CD4-positive, alpha-beta memory T cell (primary cell): ENCODE data around the gene FMO5. TPM values are rescaled to one million over a fixed set of nuclear protein-coding genes. Genes with fewer than 3 reads are reported as not detected.

ENCODE experiments used
- CTCF ChIA-PET: fragments of 350-600 bp; sonication (Branson Sonifier 250); formaldehyde crosslinking; loops from one replicate; lab custom pipeline; 2021; ENCODE audit warnings: inconsistent platforms; ENCODE audit not compliant: partially characterized antibody; lab: Charles Lee
- POLR2A ChIA-PET: fragments of 350-600 bp; sonication (Branson Sonifier 250); formaldehyde crosslinking; loops from one replicate; lab custom pipeline; 2021; ENCODE audit not compliant: partially characterized antibody; lab: Charles Lee
- DNase-seq, 5 donors: peaks; one replicate each; pipeline versions ENCODE4 v3.0.0 to v3.0.0-alpha.2; 2020 to 2022; ENCODE audit warnings: mixed read lengths in 1 of 5
- H3K27ac ChIP-seq: one replicate; pipeline ENCODE4 v1.7.0; 2013; ENCODE audit warnings: low read depth, low read length
- H3K27me3 ChIP-seq: 2 replicates; pipeline ENCODE4 v1.7.0; 2013; ENCODE audit warnings: mild to moderate bottlenecking, low read length, moderate library complexity; ENCODE audit not compliant: insufficient read depth
- H3K36me3 ChIP-seq: 2 replicates; pipeline ENCODE4 v1.7.0; 2013; ENCODE audit warnings: mild to moderate bottlenecking, low read length, moderate library complexity; ENCODE audit not compliant: insufficient read depth
- H3K4me1 ChIP-seq: 2 replicates; pipeline ENCODE4 v1.7.0; 2013; ENCODE audit warnings: mild to moderate bottlenecking, low read length, moderate library complexity; ENCODE audit not compliant: insufficient read depth
- H3K4me3 ChIP-seq, 2 donors: one replicate each; pipeline ENCODE4 v1.7.0; 2013; ENCODE audit warnings: low read length in 2 of 2, mild to moderate bottlenecking in 1 of 2
- H3K9me3 ChIP-seq, 2 donors: one replicate each; pipeline ENCODE4 v1.7.0; 2013; ENCODE audit warnings: low read length in 2 of 2, control low read depth in 1 of 2; ENCODE audit not compliant: control insufficient read depth in 1 of 2
- H3K27ac Mint-ChIP-seq, 7 donors: one replicate each; pipeline ENCODE4 v1.8.0; 2020 to 2021; ENCODE audit warnings: mixed read lengths in 7 of 7, mild to moderate bottlenecking in 6 of 7, inconsistent platforms in 3 of 7, moderate library complexity in 3 of 7
- H3K27me3 Mint-ChIP-seq, 2 donors: one replicate each; pipeline ENCODE4 v1.8.0; 2020 to 2021; ENCODE audit warnings: mixed read lengths in 2 of 2
- H3K36me3 Mint-ChIP-seq, 2 donors: one replicate each; pipeline ENCODE4 v1.8.0; 2020 to 2021; ENCODE audit warnings: mixed read lengths in 2 of 2, inconsistent platforms in 1 of 2, mild to moderate bottlenecking in 1 of 2
- H3K4me1 Mint-ChIP-seq, 4 donors: one replicate each; pipeline ENCODE4 v1.8.0; 2020 to 2021; ENCODE audit warnings: mixed read lengths in 4 of 4, mild to moderate bottlenecking in 1 of 4
- H3K4me3 Mint-ChIP-seq, 8 donors: one replicate each; pipeline ENCODE4 v1.8.0; 2020 to 2021; ENCODE audit warnings: mixed read lengths in 8 of 8, mild to moderate bottlenecking in 7 of 8, moderate library complexity in 6 of 8, inconsistent platforms in 3 of 8
- H3K9me3 Mint-ChIP-seq, 8 donors: one replicate each; pipeline ENCODE4 v1.8.0; 2020 to 2021; ENCODE audit warnings: mixed read lengths in 8 of 8, mild to moderate bottlenecking in 5 of 8, inconsistent platforms in 3 of 8, moderate library complexity in 1 of 8
- intact Hi-C: fragments of 100-400 bp; cut with micrococcal nuclease; formaldehyde crosslinking; loops from one replicate; pipeline ENCODE4 v1.15.1; 2023
- polyA plus RNA-seq, 2 donors: library from polyadenylated mRNA; unstranded; fragments of 300-500 nt; fragmentation: Illumina TruSeq; gene quantifications; one replicate each; pipeline ENCODE4 v1.2.3, GENCODE V29; 2021
- total RNA-seq, 2 experiments: library from RNA; stranded (reverse); gene quantifications; one replicate each; pipeline ENCODE4 v1.2.3, GENCODE V29; 2021

Gene FMO5
- total and polyA plus RNA-seq, 4 experiments from 2014 or later, result 1.0 to 1.5 (median 1.4) TPM

- H3K4me3 Mint-ChIP-seq, result peak overlapping the region in 4 of 8 donors; percentile 1 to 56 (median 38)
- POLR2A ChIA-PET, result interaction anchor here (1.4 kb wide), 1 partner anchor 64 kb away, joined by 3 read pairs; the partner anchor contains the start of gene CHD1L
- Histone ChIP-seq H3K36me3 (no peaks in the 10 kb centered on the region), H3K27me3 (no peaks in the 10 kb centered on the region), H3K4me3 (no peak overlapping the region), H3K9me3 (no peaks in the 10 kb centered on the region), H3K27ac (no peak overlapping the region), H3K4me1 (peaks cover 13% of the 10 kb centered on the region)
- H3K36me3 Mint-ChIP-seq, result peaks cover 20 to 28% of the 10 kb centered on the region in 2 donors
- no peak overlapping the region for H3K27ac Mint-ChIP-seq
- peaks cover 0 to 3% of the 10 kb centered on the region in 2 donors for H3K27me3 Mint-ChIP-seq
- peaks cover 0 to 16% (median 5%) of the 10 kb centered on the region in 8 donors for H3K9me3 Mint-ChIP-seq
- peaks cover 8 to 23% (median 12%) of the 10 kb centered on the region in 4 donors for H3K4me1 Mint-ChIP-seq
- CTCF ChIA-PET, result no interaction called here
- intact Hi-C loops, result no loop called here
- peak in 1 of 5 donors; percentile 31 for DNase-seq
Measured at GRCh38 chr1:147177611-147178380, 47.3 kb downstream of the FMO5 start.

- CTCF ChIA-PET, result interaction anchor here (0.7 to 4.0 kb wide), 8 partner anchors 10 to 70 kb away, joined by 3 to 57 read pairs (median 4); partner anchors contain the start of genes CHD1L and FMO5
Measured at GRCh38 chr1:147172168-147173016, 52.7 kb downstream of the FMO5 start, which contains the start of gene PRKAB2. Gene PRKAB2, minus strand, starts transcription at chr1:147172470. Its CDS starts 326 bp downstream, at chr1:147172144.

GRCh38 chr1:147171399-147172167 lies 53.6 kb downstream of the FMO5 start:
- ChIA-PET POLR2A (interaction anchor here (1.0 to 5.2 kb wide), 6 partner anchors 9 to 87 kb away, joined by 3 to 54 read pairs (median 6); partner anchors contain the start of genes CHD1L and FMO5), CTCF (interaction anchor here (0.7 to 4.0 kb wide), 3 partner anchors 9 to 71 kb away, joined by 3 to 57 read pairs (median 4); partner anchors contain the start of gene CHD1L)
- DNase-seq, result peak in 2 of 5 donors; percentile 1 to 14
- Mint-ChIP-seq H3K4me1 (peaks cover 21 to 42% (median 31%) of the 10 kb centered on the region in 4 donors), H3K27ac (peak overlapping the region; percentile 19 to 98 (median 89)), H3K4me3 (peak overlapping the region; percentile 95 to 99 (median 97)), H3K36me3 (peaks cover 19 to 38% of the 10 kb centered on the region in 2 donors), H3K27me3 (no peaks in the 10 kb centered on the region), H3K9me3 (no peaks in the 10 kb centered on the region)
- Histone ChIP-seq H3K4me3 (peak overlapping the region; percentile 72 to 84), H3K27ac (peak overlapping the region; percentile 75), H3K9me3 (no peaks in the 10 kb centered on the region), H3K4me1 (peaks cover 32% of the 10 kb centered on the region), H3K27me3 (no peaks in the 10 kb centered on the region), H3K36me3 (peaks cover 4% of the 10 kb centered on the region)
- intact Hi-C loops, result loop anchor here (1.0 to 5.0 kb wide), 3 partner anchors 54 to 84 kb away; partner anchors contain the start of genes CHD1L and FMO5

More at GRCh38 chr1:147172168-147173016, 52.7 kb downstream of the FMO5 start, which contains the start of gene PRKAB2:
- H3K4me1 Mint-ChIP-seq, result peaks cover 21 to 43% (median 31%) of the 10 kb centered on the region in 4 donors
- intact Hi-C loops, result loop anchor here (1.0 to 5.0 kb wide), 3 partner anchors 53 to 85 kb away; partner anchors contain the start of genes CHD1L and FMO5
- H3K4me1 ChIP-seq, result peaks cover 32% of the 10 kb centered on the region
- peaks cover 18 to 32% of the 10 kb centered on the region in 2 donors for H3K36me3 Mint-ChIP-seq
- peak within 1 kb of the TSS; percentile 94 to 98 (median 96) for H3K27ac Mint-ChIP-seq
- H3K27me3 Mint-ChIP-seq, result peaks cover 0 to 2% of the 10 kb centered on the region in 2 donors
- DNase-seq, result peak; percentile 89 to 92 (median 90)
- H3K4me3 ChIP-seq, result peak within 1 kb of the TSS; percentile 72 to 84
- H3K9me3 ChIP-seq, result no peaks in the 10 kb centered on the region
- peaks cover 0 to 4% (median 1%) of the 10 kb centered on the region in 8 donors for H3K9me3 Mint-ChIP-seq
- H3K4me3 Mint-ChIP-seq, result peak within 1 kb of the TSS; percentile 96 to 99 (median 98)
- POLR2A ChIA-PET, result interaction anchor here (1.0 to 5.2 kb wide), 9 partner anchors 8 to 129 kb away, joined by 3 to 54 read pairs (median 6); partner anchors contain the start of genes CHD1L and FMO5
- H3K27ac ChIP-seq, result peak within 1 kb of the TSS; percentile 75
- no peaks in the 10 kb centered on the region for H3K27me3 ChIP-seq
- H3K36me3 ChIP-seq, result no peaks in the 10 kb centered on the region

DNA sequence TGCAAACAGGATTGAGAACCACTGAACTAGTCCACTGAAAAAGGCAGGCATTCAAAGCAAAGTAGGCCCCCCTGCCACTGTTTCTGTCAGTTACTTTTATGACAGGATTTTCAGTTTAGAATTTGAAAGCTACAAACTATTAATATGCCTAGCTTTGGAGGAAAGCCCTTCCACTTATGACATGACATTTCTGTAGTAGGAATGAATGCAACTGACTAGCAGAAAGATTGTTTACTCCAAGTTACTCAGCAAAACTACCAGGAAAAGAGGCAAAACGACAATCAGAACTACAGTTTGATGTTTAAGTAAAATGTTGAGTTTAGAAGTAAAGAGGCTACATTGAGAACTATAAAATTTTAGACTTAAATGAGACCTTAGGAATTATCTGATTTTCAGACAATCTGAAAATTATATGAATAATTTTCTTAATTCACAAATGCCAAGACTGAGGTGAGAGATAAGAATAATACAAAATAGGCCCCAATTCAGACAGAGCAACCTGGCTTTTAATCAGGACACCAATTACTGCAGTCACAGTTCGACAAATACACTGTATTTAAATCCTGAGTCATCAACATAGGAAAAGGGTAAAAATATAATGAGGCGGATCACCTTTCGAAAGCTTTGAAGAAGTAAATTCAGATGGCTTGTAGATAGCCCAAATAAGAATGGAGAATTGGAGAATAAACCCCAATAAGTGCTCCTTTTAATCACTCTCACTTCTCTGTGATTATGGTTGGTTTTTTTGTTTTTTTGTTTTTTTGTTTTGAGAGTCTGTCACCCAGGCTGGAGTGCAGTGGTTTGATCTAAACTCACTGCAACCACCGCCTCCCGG lies 55.1 kb downstream of the FMO5 start:
- ChIA-PET CTCF (interaction anchor here (1.1 to 4.0 kb wide), 4 partner anchors 16 to 85 kb away, joined by 3 to 57 read pairs (median 8); partner anchors contain the start of gene CHD1L), POLR2A (interaction anchor here (1.9 to 5.2 kb wide), 3 partner anchors 73 to 85 kb away, joined by 4 to 54 read pairs (median 26); partner anchors contain the start of gene CHD1L)
- Histone ChIP-seq H3K4me3 (no peak overlapping the region), H3K27ac (no peak overlapping the region), H3K27me3 (no peaks in the 10 kb centered on the region), H3K4me1 (peaks cover 32% of the 10 kb centered on the region), H3K9me3 (no peaks in the 10 kb centered on the region), H3K36me3 (peaks cover 10% of the 10 kb centered on the region)
- Mint-ChIP-seq H3K27ac (peak overlapping the region in 2 of 7 donors; percentile 8 to 36), H3K36me3 (peaks cover 22 to 44% of the 10 kb centered on the region in 2 donors), H3K9me3 (no peaks in the 10 kb centered on the region), H3K4me1 (peaks cover 21 to 44% (median 31%) of the 10 kb centered on the region in 4 donors), H3K4me3 (peak overlapping the region; percentile 11 to 97 (median 54)), H3K27me3 (no peaks in the 10 kb centered on the region)
- no peak for DNase-seq
- intact Hi-C loops, result loop anchor here (5.0 kb wide), 1 partner anchor 83 kb away; no protein-coding TSS in a partner anchor

- H3K27me3 Mint-ChIP-seq, result no peaks in the 10 kb centered on the region
- ChIA-PET POLR2A (interaction anchor here (1.9 to 5.2 kb wide), 2 partner anchors 74 to 85 kb away, joined by 4 to 54 read pairs; partner anchors contain the start of gene CHD1L), CTCF (interaction anchor here (1.1 to 3.3 kb wide), 3 partner anchors 73 to 85 kb away, joined by 3 to 14 read pairs (median 8); partner anchors contain the start of gene CHD1L)
- H3K36me3 Mint-ChIP-seq, result peaks cover 21 to 48% of the 10 kb centered on the region in 2 donors
- Histone ChIP-seq H3K9me3 (no peaks in the 10 kb centered on the region), H3K27me3 (no peaks in the 10 kb centered on the region), H3K36me3 (peaks cover 10% of the 10 kb centered on the region), H3K4me1 (peaks cover 29% of the 10 kb centered on the region), H3K4me3 (no peak overlapping the region), H3K27ac (no peak overlapping the region)
- H3K4me1 Mint-ChIP-seq, result peaks cover 19 to 42% (median 29%) of the 10 kb centered on the region in 4 donors
- no peak for DNase-seq
- no peaks in the 10 kb centered on the region for H3K9me3 Mint-ChIP-seq
- no peak overlapping the region for H3K4me3 Mint-ChIP-seq
- H3K27ac Mint-ChIP-seq, result peak overlapping the region in 1 of 7 donors; percentile 17
- intact Hi-C loops, result no loop called here
Measured at GRCh38 chr1:147169171-147169570, 56.0 kb downstream of the FMO5 start.
